Keratinocyte (primary cell): ENCODE results near the gene AKNA.

Experiments used
- CTCF ChIP-seq, 3 experiments: IDR thresholded peaks in 1 of 3; conservative IDR thresholded peaks in 1 of 3; optimal IDR thresholded peaks in 1 of 3; 2 replicates in 2 of 3; 3 replicates in 1 of 3; pipeline versions ENCODE3 to v1.5.1; 2011; ENCODE audit warnings: low read length in 3 of 3, mild to moderate bottlenecking in 3 of 3, moderate library complexity in 2 of 3, control low read depth in 1 of 3, inconsistent platforms in 1 of 3; ENCODE audit not compliant: insufficient read depth in 2 of 3; ENCODE audit errors: extremely low read depth in 1 of 3
- EZH2 ChIP-seq: IDR thresholded peaks from one replicate; pipeline ENCODE4 v1.6.1; 2012; ENCODE audit warnings: inconsistent platforms, mild to moderate bottlenecking, low read length, moderate library complexity

- TF ChIP-seq EZH2 (no peak), CTCF (optimal IDR thresholded peaks at IDR 0.05 in 1 of 3, IDR thresholded peaks at IDR 0.05 in 1 of 3, conservative IDR thresholded peaks at IDR 0.05 in 1 of 3; ENCODE audit: extremely low read depth in 1 of 3, insufficient read depth in 2 of 3, low read length in 3 of 3) (no peak)
Observed at GRCh38 chr9:114388357-114388682, 538 bp upstream of the AKNA start.
